Lung (tissue), 12 donors: ENCODE measurements around the gene FAM131C. TPM values are rescaled to one million over a fixed set of nuclear protein-coding genes. Genes with fewer than 3 reads are reported as not detected.
A peak's percentile ranks its signal among the peaks of the same experiment; 100 is the strongest.
"Not testable (repeated sequence)": the region's sequence is repeated elsewhere in the genome, so short reads cannot be mapped to it uniquely, and the experiment has no call there.

Source experiments
- ATAC-seq: fragments of 200-7000 bp; cut with Tn5 transposase; one replicate; pipeline ENCODE4 v1.9.1; 2020; ENCODE audit warnings: moderate number of reproducible peaks; ENCODE audit not compliant: insufficient read depth, low FRiP score
- DNase-seq, 3 donors: peaks; one replicate each; pipeline ENCODE4 v3.0.0-alpha.2; 2013 to 2017
- H3K27ac ChIP-seq, 2 donors: one replicate each; pipeline ENCODE4 v1.5.1; 2013; ENCODE audit warnings: mild to moderate bottlenecking in 2 of 2, moderate library complexity in 2 of 2, control low read depth in 1 of 2, inconsistent platforms in 1 of 2, low read depth in 1 of 2, low read length in 1 of 2
- H3K27me3 ChIP-seq, 3 donors: one replicate each; pipeline ENCODE4 v1.5.1; 2013; ENCODE audit warnings: low read length in 2 of 3; ENCODE audit not compliant: control insufficient read depth in 3 of 3, insufficient read depth in 3 of 3
- H3K36me3 ChIP-seq, 4 donors: one replicate each; pipeline ENCODE4 v1.5.1; 2013; ENCODE audit warnings: low read length in 4 of 4, mild to moderate bottlenecking in 1 of 4, moderate library complexity in 1 of 4; ENCODE audit not compliant: control insufficient read depth in 4 of 4, insufficient read depth in 4 of 4
- H3K4me1 ChIP-seq, 5 donors: one replicate each; pipeline ENCODE4 v1.5.1; 2013; ENCODE audit warnings: low read length in 5 of 5, mild to moderate bottlenecking in 2 of 5, moderate library complexity in 1 of 5; ENCODE audit not compliant: control insufficient read depth in 5 of 5, insufficient read depth in 5 of 5
- H3K4me3 ChIP-seq: one replicate; pipeline ENCODE4 v1.5.1; 2013; ENCODE audit warnings: mild to moderate bottlenecking, control low read depth, moderate library complexity
- H3K9ac ChIP-seq, 2 donors: one replicate each; pipeline ENCODE4 v1.5.1; 2013; ENCODE audit warnings: low read length in 2 of 2, control low read depth in 1 of 2; ENCODE audit not compliant: insufficient read depth in 1 of 2
- H3K9me3 ChIP-seq, 4 donors: one replicate each; pipeline ENCODE4 v1.5.1; 2013; ENCODE audit warnings: low read length in 3 of 4, mild to moderate bottlenecking in 1 of 4, moderate library complexity in 1 of 4; ENCODE audit not compliant: control insufficient read depth in 4 of 4, insufficient read depth in 3 of 4
- WGBS, 2 donors: extraction: QIAGEN DNeasy Blood & Tissue Kit; methylation state at CpG; one replicate each; pipeline ENCODE4 v1.1.7; 2013; 5-methylcytosine and 5-hydroxymethylcytosine counted together
- polyA plus RNA-seq, 2 donors: library from polyadenylated mRNA; stranded (reverse); fragments of 200-250 nt; gene quantifications; one replicate each; pipeline ENCODE4 v1.2.1, GENCODE V29; 2013
- total RNA-seq, 2 donors: library from RNA; depleted of rRNA in 1 of 2; stranded (reverse); fragments of >200 nt in 1 of 2; gene quantifications; one replicate each; pipeline ENCODE4 v1.2.1, GENCODE V29; 2014 to 2021
- TF ChIP-seq, protein P1 (sequence below): IDR thresholded peaks from 2 replicates; pipeline ENCODE4 v1.5.1; 2012; ENCODE audit warnings: mild to moderate bottlenecking; ENCODE audit errors: control extremely low read depth, extremely low read depth
- donor health status: control.
- donor health status: control.
- donor health status: Bipolar disorder and iron deficiency.
- donor health status: healthy.
- donor health status: DM: yes; HTN: yes; CAD: no.

The FAM131C gene
- total and polyA plus RNA-seq, 4 donors: not detected

DNA sequence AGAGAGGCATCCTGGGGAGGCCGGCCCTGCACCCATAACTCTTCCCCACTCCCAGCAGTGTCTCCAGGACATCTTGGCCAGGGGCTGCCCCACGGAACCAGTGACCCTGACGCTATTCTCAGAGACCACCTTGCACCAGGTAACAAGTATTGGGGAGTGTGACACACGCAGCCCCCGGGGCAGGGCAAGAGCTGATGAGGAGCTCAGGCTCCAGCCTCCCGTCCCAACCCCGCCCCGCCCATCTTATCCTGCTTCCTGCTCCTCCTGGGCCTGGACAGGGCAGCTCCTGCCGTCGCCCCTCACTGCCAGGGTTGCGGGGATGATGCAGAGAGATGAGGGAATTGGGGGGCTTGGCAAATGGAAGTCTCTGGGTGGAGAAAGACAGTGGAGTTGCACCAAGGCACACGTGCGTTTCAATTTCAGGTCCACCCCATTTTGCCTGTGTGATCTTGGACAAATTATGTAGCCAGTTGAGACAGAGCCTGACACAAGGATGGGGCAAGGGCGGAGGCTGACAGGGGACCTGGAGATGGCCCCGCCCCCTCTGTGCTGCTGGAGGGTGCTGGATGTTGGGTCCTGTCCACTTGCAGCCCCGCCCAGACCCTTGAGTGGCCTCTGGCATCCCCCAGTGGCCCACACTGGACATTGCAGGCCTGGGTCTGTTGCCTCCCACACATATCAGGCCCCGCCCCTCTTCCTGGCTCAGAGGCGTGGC, 40.9 kb downstream of the FAM131C start:
- TF ChIP-seq, protein P1, sequence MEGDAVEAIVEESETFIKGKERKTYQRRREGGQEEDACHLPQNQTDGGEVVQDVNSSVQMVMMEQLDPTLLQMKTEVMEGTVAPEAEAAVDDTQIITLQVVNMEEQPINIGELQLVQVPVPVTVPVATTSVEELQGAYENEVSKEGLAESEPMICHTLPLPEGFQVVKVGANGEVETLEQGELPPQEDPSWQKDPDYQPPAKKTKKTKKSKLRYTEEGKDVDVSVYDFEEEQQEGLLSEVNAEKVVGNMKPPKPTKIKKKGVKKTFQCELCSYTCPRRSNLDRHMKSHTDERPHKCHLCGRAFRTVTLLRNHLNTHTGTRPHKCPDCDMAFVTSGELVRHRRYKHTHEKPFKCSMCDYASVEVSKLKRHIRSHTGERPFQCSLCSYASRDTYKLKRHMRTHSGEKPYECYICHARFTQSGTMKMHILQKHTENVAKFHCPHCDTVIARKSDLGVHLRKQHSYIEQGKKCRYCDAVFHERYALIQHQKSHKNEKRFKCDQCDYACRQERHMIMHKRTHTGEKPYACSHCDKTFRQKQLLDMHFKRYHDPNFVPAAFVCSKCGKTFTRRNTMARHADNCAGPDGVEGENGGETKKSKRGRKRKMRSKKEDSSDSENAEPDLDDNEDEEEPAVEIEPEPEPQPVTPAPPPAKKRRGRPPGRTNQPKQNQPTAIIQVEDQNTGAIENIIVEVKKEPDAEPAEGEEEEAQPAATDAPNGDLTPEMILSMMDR: peak; percentile 97
- no peaks in the 10 kb centered on the region for H3K27me3 ChIP-seq

DNA sequence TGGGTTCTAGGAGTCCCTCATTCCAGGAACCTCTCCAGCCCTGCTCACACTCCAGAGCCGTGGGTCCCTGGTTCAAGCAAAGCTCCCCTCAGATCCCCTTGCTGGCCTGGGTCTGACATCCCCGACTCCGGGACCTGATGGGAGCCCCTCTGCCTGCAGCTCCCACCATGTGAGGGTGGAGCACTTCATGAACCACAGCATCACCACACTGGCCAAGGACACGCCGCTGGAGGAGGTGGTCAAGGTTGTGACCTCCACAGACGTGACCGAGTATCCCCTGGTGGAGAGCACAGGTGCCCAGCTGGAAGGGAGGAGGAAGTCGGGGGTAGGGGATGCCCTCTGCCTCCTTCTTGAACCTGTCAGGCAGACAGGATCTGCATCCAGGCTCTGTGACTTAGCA, 41.9 kb downstream of the FAM131C start:
- Histone ChIP-seq H3K27me3 (no peaks in the 10 kb centered on the region), H3K4me3 (no peak overlapping the region), H3K9ac (no peak overlapping the region), H3K36me3 (no peaks in the 10 kb centered on the region), H3K9me3 (no peaks in the 10 kb centered on the region), H3K27ac (no peak overlapping the region), H3K4me1 (peaks cover 0 to 7% (median 0%) of the 10 kb centered on the region in 5 donors)
- DNase-seq (no peak), ATAC-seq (no peak)
- WGBS, 2 donors: 83 to 88% methylated on average over 8 of the region's 8 CpGs
- TF ChIP-seq, protein P1: no peak

More for the DNA sequence above, 40.9 kb downstream of the FAM131C start:
- ATAC-seq: peak; percentile 88
- WGBS, 2 donors: 55 to 61% methylated on average over 18 of the region's 18 CpGs
- no peak overlapping the region for H3K9ac ChIP-seq
- DNase-seq: peak; percentile 87 to 90 (median 87)
- H3K9me3 ChIP-seq: no peaks in the 10 kb centered on the region
- no peaks in the 10 kb centered on the region for H3K36me3 ChIP-seq
- H3K27ac ChIP-seq: no peak overlapping the region
- H3K4me1 ChIP-seq: peaks cover 0 to 4% (median 0%) of the 10 kb centered on the region in 5 donors
- no peak overlapping the region for H3K4me3 ChIP-seq

DNA sequence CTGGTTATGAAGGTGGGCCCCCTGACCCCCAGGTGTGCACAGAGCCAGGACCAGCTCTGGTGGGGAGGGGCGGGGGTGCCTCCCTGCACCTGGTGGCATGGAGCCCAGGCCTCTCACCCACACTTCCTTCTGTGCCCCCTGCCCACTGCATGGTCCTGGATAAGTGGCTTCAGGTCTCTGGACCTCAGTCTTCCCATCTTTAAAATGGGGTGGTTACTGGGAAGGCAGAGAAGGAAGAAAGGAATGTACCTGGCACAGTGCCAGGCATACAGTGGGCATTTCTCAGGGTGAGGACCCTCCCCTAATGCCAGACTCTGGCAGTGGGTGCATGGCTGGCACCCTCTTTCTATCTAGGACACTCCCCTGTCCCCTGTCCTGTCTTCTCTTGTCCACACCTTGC, 44.2 kb downstream of the FAM131C start:
- 88 to 100% methylated on average over 1 of the region's 1 CpG for WGBS, 2 donors
- TF ChIP-seq, protein P1: no peak
- Histone ChIP-seq H3K9me3 (no peaks in the 10 kb centered on the region), H3K4me1 (peaks cover 0 to 7% (median 0%) of the 10 kb centered on the region in 5 donors), H3K36me3 (no peaks in the 10 kb centered on the region), H3K27ac (no peak overlapping the region), H3K9ac (no peak overlapping the region), H3K4me3 (no peak overlapping the region), H3K27me3 (no peaks in the 10 kb centered on the region)
- DNase-seq (no peak), ATAC-seq (no peak)

DNA sequence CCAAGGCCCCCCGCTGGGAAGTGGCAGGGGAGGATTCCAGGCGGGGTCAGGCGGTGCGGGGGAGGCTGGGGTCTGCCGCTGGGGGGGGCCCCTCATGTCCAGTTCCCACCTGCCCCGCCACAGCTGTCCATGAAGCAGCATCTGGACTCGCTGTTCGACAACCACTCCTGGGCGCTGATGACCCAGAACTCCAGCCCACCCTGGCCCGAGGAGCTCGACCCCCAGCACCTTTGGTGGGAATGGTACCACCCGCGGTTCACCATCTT, 44.5 kb downstream of the FAM131C start:
- H3K9ac ChIP-seq, H3K9me3 ChIP-seq, H3K4me1 ChIP-seq, H3K27me3 ChIP-seq, ATAC-seq, H3K27ac ChIP-seq, DNase-seq, H3K4me3 ChIP-seq, H3K36me3 ChIP-seq: not testable (repeated sequence)
- 70 to 82% methylated on average over 6 to 13 of the region's 13 CpGs for WGBS, 2 donors
